ENCODE measurements around the gene LRRC3.

The LRRC3 gene

GRCh38 chr21:44449473-44450363 is 5.6 kb upstream of the LRRC3 start:
- Histone ChIP-seq H3K9me3 (ENCODE audit: control insufficient read depth in 1 of 2, low read length in 2 of 2) (peaks cover 0 to 5% of the 10 kb centered on the region in 2 donors), H3K9ac (ENCODE audit: low read depth in 1 of 2, low read length in 2 of 2) (no peak overlapping the region), H3K4me3 (ENCODE audit: low read depth in 1 of 2, low read length in 2 of 2) (no peak overlapping the region), H3K36me3 (ENCODE audit: control insufficient read depth in 1 of 2, insufficient read depth in 2 of 2, low read length in 2 of 2) (no peaks in the 10 kb centered on the region), H3K4me1 (ENCODE audit: control insufficient read depth in 1 of 2, insufficient read depth in 2 of 2, low read length in 2 of 2) (no peaks in the 10 kb centered on the region), H3K27ac (ENCODE audit: low read depth, low read length) (no peak overlapping the region), H3K27me3 (ENCODE audit: control insufficient read depth in 1 of 2, insufficient read depth in 2 of 2, low read length in 2 of 2) (peaks cover 0 to 13% of the 10 kb centered on the region in 2 donors)

- Histone ChIP-seq H3K9ac (ENCODE audit: low read depth in 1 of 2, low read length in 2 of 2) (no peak overlapping the region), H3K4me1 (ENCODE audit: control insufficient read depth in 1 of 2, insufficient read depth in 2 of 2, low read length in 2 of 2) (no peaks in the 10 kb centered on the region), H3K27me3 (ENCODE audit: control insufficient read depth in 1 of 2, insufficient read depth in 2 of 2, low read length in 2 of 2) (peaks cover 0 to 13% of the 10 kb centered on the region in 2 donors), H3K4me3 (ENCODE audit: low read depth in 1 of 2, low read length in 2 of 2) (no peak overlapping the region), H3K36me3 (ENCODE audit: control insufficient read depth in 1 of 2, insufficient read depth in 2 of 2, low read length in 2 of 2) (no peaks in the 10 kb centered on the region), H3K9me3 (ENCODE audit: control insufficient read depth in 1 of 2, low read length in 2 of 2) (peaks cover 0 to 5% of the 10 kb centered on the region in 2 donors), H3K27ac (ENCODE audit: low read depth, low read length) (no peak overlapping the region)
These were observed 4.9 kb upstream of the LRRC3 start for GRCh38 chr21:44450402-44450801.

DNA sequence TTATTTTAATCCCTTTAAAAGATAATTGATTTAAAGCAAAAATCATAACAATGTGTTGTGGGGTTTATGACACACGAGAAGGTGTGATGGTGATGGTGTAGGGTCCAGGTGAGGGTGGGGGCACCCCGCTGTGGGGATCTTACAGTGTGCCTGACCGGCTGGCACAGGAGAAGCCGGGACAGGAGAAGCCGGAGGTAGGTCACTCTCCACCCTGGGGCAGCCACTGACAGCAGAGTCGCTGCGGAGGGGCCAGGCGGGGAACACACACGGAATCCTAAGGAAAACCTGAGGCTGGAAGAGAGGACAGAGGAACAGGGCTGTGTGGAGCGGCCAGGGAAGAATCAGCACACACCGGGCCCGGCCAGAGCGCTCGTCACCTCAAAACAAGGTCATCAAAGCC is 4.3 kb upstream of the LRRC3 start:
- H3K4me3 ChIP-seq (ENCODE audit: low read depth in 1 of 2, low read length in 2 of 2): no peak overlapping the region
- H3K27me3 ChIP-seq (ENCODE audit: control insufficient read depth in 1 of 2, insufficient read depth in 2 of 2, low read length in 2 of 2): peaks cover 0 to 13% of the 10 kb centered on the region in 2 donors
- no peaks in the 10 kb centered on the region for H3K36me3 ChIP-seq (ENCODE audit: control insufficient read depth in 1 of 2, insufficient read depth in 2 of 2, low read length in 2 of 2)
- no peak overlapping the region for H3K9ac ChIP-seq (ENCODE audit: low read depth in 1 of 2, low read length in 2 of 2)
- peaks cover 0 to 5% of the 10 kb centered on the region in 2 donors for H3K9me3 ChIP-seq (ENCODE audit: control insufficient read depth in 1 of 2, low read length in 2 of 2)
- H3K27ac ChIP-seq (ENCODE audit: low read depth, low read length): no peak overlapping the region
- H3K4me1 ChIP-seq (ENCODE audit: control insufficient read depth in 1 of 2, insufficient read depth in 2 of 2, low read length in 2 of 2): peaks cover 0 to 1% of the 10 kb centered on the region in 2 donors

- peaks cover 0 to 5% of the 10 kb centered on the region in 2 donors for H3K9me3 ChIP-seq (ENCODE audit: control insufficient read depth in 1 of 2, low read length in 2 of 2)
- H3K36me3 ChIP-seq (ENCODE audit: control insufficient read depth in 1 of 2, insufficient read depth in 2 of 2, low read length in 2 of 2): no peaks in the 10 kb centered on the region
- peaks cover 8 to 17% of the 10 kb centered on the region in 2 donors for H3K4me1 ChIP-seq (ENCODE audit: control insufficient read depth in 1 of 2, insufficient read depth in 2 of 2, low read length in 2 of 2)
- peaks cover 0 to 13% of the 10 kb centered on the region in 2 donors for H3K27me3 ChIP-seq (ENCODE audit: control insufficient read depth in 1 of 2, insufficient read depth in 2 of 2, low read length in 2 of 2)
- no peak overlapping the region for H3K4me3 ChIP-seq (ENCODE audit: low read depth in 1 of 2, low read length in 2 of 2)
- H3K9ac ChIP-seq (ENCODE audit: low read depth in 1 of 2, low read length in 2 of 2): no peak overlapping the region
- no peak overlapping the region for H3K27ac ChIP-seq (ENCODE audit: low read depth, low read length)
These were observed 2.2 kb upstream of the LRRC3 start for GRCh38 chr21:44453120-44453519.

- Histone ChIP-seq H3K27me3 (ENCODE audit: control insufficient read depth in 1 of 2, insufficient read depth in 2 of 2, low read length in 2 of 2) (peaks cover 0 to 7% of the 10 kb centered on the region in 2 donors), H3K36me3 (ENCODE audit: control insufficient read depth in 1 of 2, insufficient read depth in 2 of 2, low read length in 2 of 2) (no peaks in the 10 kb centered on the region), H3K4me3 (ENCODE audit: low read depth in 1 of 2, low read length in 2 of 2) (no peak overlapping the region), H3K27ac (ENCODE audit: low read depth, low read length) (no peak overlapping the region), H3K9ac (ENCODE audit: low read depth in 1 of 2, low read length in 2 of 2) (no peak overlapping the region), H3K9me3 (ENCODE audit: control insufficient read depth in 1 of 2, low read length in 2 of 2) (peaks cover 0 to 5% of the 10 kb centered on the region in 2 donors), H3K4me1 (ENCODE audit: control insufficient read depth in 1 of 2, insufficient read depth in 2 of 2, low read length in 2 of 2) (peaks cover 8 to 17% of the 10 kb centered on the region in 2 donors)
These were observed 1.3 kb upstream of the LRRC3 start for GRCh38 chr21:44454058-44454457.

- Histone ChIP-seq H3K9ac (ENCODE audit: low read depth in 1 of 2, low read length in 2 of 2) (no peak overlapping the region), H3K9me3 (ENCODE audit: control insufficient read depth in 1 of 2, low read length in 2 of 2) (peaks cover 0 to 5% of the 10 kb centered on the region in 2 donors), H3K4me3 (ENCODE audit: low read depth in 1 of 2, low read length in 2 of 2) (peak overlapping the region; percentile 60 to 61), H3K4me1 (ENCODE audit: control insufficient read depth in 1 of 2, insufficient read depth in 2 of 2, low read length in 2 of 2) (peaks cover 8 to 17% of the 10 kb centered on the region in 2 donors), H3K27me3 (ENCODE audit: control insufficient read depth in 1 of 2, insufficient read depth in 2 of 2, low read length in 2 of 2) (no peaks in the 10 kb centered on the region), H3K27ac (ENCODE audit: low read depth, low read length) (no peak overlapping the region), H3K36me3 (ENCODE audit: control insufficient read depth in 1 of 2, insufficient read depth in 2 of 2, low read length in 2 of 2) (no peaks in the 10 kb centered on the region)
These were observed 359 bp downstream of the LRRC3 start for GRCh38 chr21:44455524-44456213.

GRCh38 chr21:44456214-44456914 is 1.1 kb downstream of the LRRC3 start:
- peaks cover 8 to 17% of the 10 kb centered on the region in 2 donors for H3K4me1 ChIP-seq (ENCODE audit: control insufficient read depth in 1 of 2, insufficient read depth in 2 of 2, low read length in 2 of 2)
- H3K4me3 ChIP-seq (ENCODE audit: low read depth in 1 of 2, low read length in 2 of 2): peak overlapping the region; percentile 60 to 61
- H3K36me3 ChIP-seq (ENCODE audit: control insufficient read depth in 1 of 2, insufficient read depth in 2 of 2, low read length in 2 of 2): no peaks in the 10 kb centered on the region
- no peak overlapping the region for H3K9ac ChIP-seq (ENCODE audit: low read depth in 1 of 2, low read length in 2 of 2)
- no peaks in the 10 kb centered on the region for H3K27me3 ChIP-seq (ENCODE audit: control insufficient read depth in 1 of 2, insufficient read depth in 2 of 2, low read length in 2 of 2)
- no peak overlapping the region for H3K27ac ChIP-seq (ENCODE audit: low read depth, low read length)
- H3K9me3 ChIP-seq (ENCODE audit: control insufficient read depth in 1 of 2, low read length in 2 of 2): peaks cover 0 to 5% of the 10 kb centered on the region in 2 donors

GRCh38 chr21:44456915-44457736 is 1.8 kb downstream of the LRRC3 start:
- Histone ChIP-seq H3K4me1 (ENCODE audit: control insufficient read depth in 1 of 2, insufficient read depth in 2 of 2, low read length in 2 of 2) (peaks cover 8 to 17% of the 10 kb centered on the region in 2 donors), H3K36me3 (ENCODE audit: control insufficient read depth in 1 of 2, insufficient read depth in 2 of 2, low read length in 2 of 2) (no peaks in the 10 kb centered on the region), H3K4me3 (ENCODE audit: low read depth in 1 of 2, low read length in 2 of 2) (no peak overlapping the region), H3K27me3 (ENCODE audit: control insufficient read depth in 1 of 2, insufficient read depth in 2 of 2, low read length in 2 of 2) (no peaks in the 10 kb centered on the region), H3K27ac (ENCODE audit: low read depth, low read length) (no peak overlapping the region), H3K9ac (ENCODE audit: low read depth in 1 of 2, low read length in 2 of 2) (no peak overlapping the region), H3K9me3 (ENCODE audit: control insufficient read depth in 1 of 2, low read length in 2 of 2) (peaks cover 0 to 5% of the 10 kb centered on the region in 2 donors)

DNA sequence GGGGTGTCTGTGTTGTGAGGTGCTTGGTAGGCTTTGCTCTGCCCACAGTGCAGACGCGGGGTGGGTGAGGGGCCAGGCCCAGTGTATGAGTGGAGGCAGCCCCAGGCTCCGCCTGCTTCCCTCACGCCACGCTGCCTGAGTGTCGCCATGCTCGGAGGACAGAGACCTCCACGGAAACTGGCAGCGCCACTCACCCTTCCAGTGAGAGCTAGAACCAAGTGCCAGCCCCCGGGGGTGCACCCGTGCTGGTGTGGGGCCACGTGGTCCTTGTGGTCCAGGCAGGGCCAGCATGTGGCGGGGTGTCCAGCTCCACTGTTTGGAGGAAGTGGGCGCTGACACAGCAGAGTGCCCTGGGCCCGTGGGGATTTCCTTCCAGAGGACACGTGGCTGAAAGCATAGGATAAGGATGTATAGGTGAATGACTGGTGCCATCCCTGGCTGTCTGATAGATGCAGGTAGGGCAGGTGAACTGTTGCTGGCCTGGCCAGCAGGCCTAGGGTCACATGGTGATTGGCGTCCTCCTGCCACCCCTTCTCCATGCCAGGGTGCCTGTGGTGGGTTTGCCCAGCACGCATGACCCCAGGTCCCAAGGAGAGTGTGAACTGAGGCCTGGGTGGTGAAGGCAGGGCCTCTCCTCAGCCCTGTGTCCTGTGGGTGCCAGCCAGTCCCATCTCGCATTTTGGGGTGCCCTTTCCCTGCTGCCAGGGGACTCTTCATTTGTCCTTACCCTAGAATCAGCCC is 3.8 kb downstream of the LRRC3 start:
- Histone ChIP-seq H3K4me3 (ENCODE audit: low read depth in 1 of 2, low read length in 2 of 2) (no peak overlapping the region), H3K36me3 (ENCODE audit: control insufficient read depth in 1 of 2, insufficient read depth in 2 of 2, low read length in 2 of 2) (no peaks in the 10 kb centered on the region), H3K9me3 (ENCODE audit: control insufficient read depth in 1 of 2, low read length in 2 of 2) (peaks cover 0 to 2% of the 10 kb centered on the region in 2 donors), H3K27ac (ENCODE audit: low read depth, low read length) (no peak overlapping the region), H3K27me3 (ENCODE audit: control insufficient read depth in 1 of 2, insufficient read depth in 2 of 2, low read length in 2 of 2) (no peaks in the 10 kb centered on the region), H3K4me1 (ENCODE audit: control insufficient read depth in 1 of 2, insufficient read depth in 2 of 2, low read length in 2 of 2) (peaks cover 8 to 17% of the 10 kb centered on the region in 2 donors), H3K9ac (ENCODE audit: low read depth in 1 of 2, low read length in 2 of 2) (no peak overlapping the region)

All from duodenal mucosa (tissue), 2 donors.